Endothelial cell of umbilical vein (primary cell): ENCODE data around the gene SSNA1. TPM values are rescaled to one million over a fixed set of nuclear protein-coding genes. Genes with fewer than 3 reads are reported as not detected.

Source experiments
- BruUV-seq: library from RNA; stranded (reverse); fragments of 400-500 nt; replicated peaks from 2 replicates; lab custom pipeline; 2021; lab: Mats Ljungman, UMichigan
- CTCF ChIA-PET: fragments of 300-600, 350-600 bp; sonication (Branson Sonifier 250); formaldehyde crosslinking; loops from one replicate; lab custom pipeline; 2021; ENCODE audit warnings: antibody characterized with exemption, inconsistent platforms; lab: Charles Lee
- POLR2A ChIA-PET: fragments of 300-600, 350-600 bp; sonication (Branson Sonifier 250); formaldehyde crosslinking; loops from one replicate; lab custom pipeline; 2021; ENCODE audit warnings: antibody characterized with exemption, inconsistent platforms; lab: Charles Lee
- DNase-seq: peaks from one replicate; pipeline ENCODE4 v3.0.0-alpha.2; 2011; ENCODE audit warnings: low read depth, low spot score
- FAIRE-seq: peaks from 2 replicates; lab custom pipeline; 2011; peaks lifted over from hg19 to GRCh38; lab: Jason Lieb, UNC
- H2AFZ ChIP-seq: 2 replicates; pipeline ENCODE4 v1.6.0; 2012; ENCODE audit warnings: low read depth, low read length, control low read depth, inconsistent platforms
- H3K27ac ChIP-seq: 2 replicates; pipeline ENCODE4 v1.5.1; 2011; ENCODE audit warnings: low read depth, mild to moderate bottlenecking, control low read depth, low read length, moderate library complexity; ENCODE audit not compliant: insufficient read depth
- H3K27me3 ChIP-seq, 2 experiments: 2 replicates each; pipeline versions ENCODE4 v1.6.0 to v1.6.1; 2011; ENCODE audit warnings: low read length in 2 of 2, mixed read lengths in 1 of 2; ENCODE audit not compliant: control insufficient read depth in 2 of 2, insufficient read depth in 2 of 2
- H3K36me3 ChIP-seq, 2 experiments: 2 replicates in 1 of 2; 3 replicates in 1 of 2; pipeline ENCODE4 v1.5.1; 2011; ENCODE audit warnings: low read length in 2 of 2, mild to moderate bottlenecking in 1 of 2, moderate library complexity in 1 of 2; ENCODE audit not compliant: control insufficient read depth in 2 of 2, insufficient read depth in 2 of 2; ENCODE audit errors: extremely low read depth in 1 of 2
- H3K4me1 ChIP-seq: 3 replicates; pipeline ENCODE4 v1.5.1; 2011; ENCODE audit warnings: mild to moderate bottlenecking, low read length; ENCODE audit not compliant: control insufficient read depth, insufficient read depth; ENCODE audit errors: extremely low read depth
- H3K4me2 ChIP-seq: 2 replicates; pipeline ENCODE4 v1.6.1; 2011; ENCODE audit warnings: low read length, control low read depth, mixed read lengths; ENCODE audit not compliant: insufficient read depth
- H3K4me3 ChIP-seq, 3 experiments: fragments of 200-600 bp in 1 of 3; sonication (generic), shearing (Covaris generic) in 1 of 3; replicated peaks in 1 of 3; 2 replicates each; pipeline ENCODE4 v1.5.1; 2011 to 2016; ENCODE audit warnings: control low read depth in 3 of 3, low read length in 3 of 3, mild to moderate bottlenecking in 2 of 3, inconsistent platforms in 1 of 3, low read depth in 1 of 3, moderate library complexity in 1 of 3; ENCODE audit not compliant: insufficient read depth in 1 of 3
- H3K79me2 ChIP-seq: 2 replicates; pipeline ENCODE4 v1.6.0; 2012; ENCODE audit warnings: low read length, inconsistent platforms; ENCODE audit not compliant: control insufficient read depth, insufficient read depth
- H3K9ac ChIP-seq: replicated peaks from 2 replicates; pipeline ENCODE3; 2011; ENCODE audit warnings: low read length, control low read depth; ENCODE audit not compliant: insufficient read depth; ENCODE audit errors: extremely low read depth
- H3K9me1 ChIP-seq: replicated peaks from 3 replicates; pipeline ENCODE4 v1.6.0; 2011; ENCODE audit warnings: mild to moderate bottlenecking, low read length; ENCODE audit not compliant: control insufficient read depth, insufficient read depth; ENCODE audit errors: extremely low read depth
- H3K9me3 ChIP-seq: replicated peaks from 2 replicates; pipeline ENCODE4 v1.5.1; 2012; ENCODE audit warnings: low read length, inconsistent platforms; ENCODE audit not compliant: control insufficient read depth, insufficient read depth
- H4K20me1 ChIP-seq: replicated peaks from 2 replicates; pipeline ENCODE3; 2011; ENCODE audit warnings: mild to moderate bottlenecking, low read length; ENCODE audit not compliant: control insufficient read depth, insufficient read depth; ENCODE audit errors: extremely low read depth
- CTCF ChIP-seq, 2 donors: IDR thresholded peaks; 1 replicate in 1 of 2; 2 replicates in 1 of 2; pipeline ENCODE4 v1.5.1; 2011; ENCODE audit warnings: low read length in 2 of 2, mild to moderate bottlenecking in 2 of 2, moderate library complexity in 2 of 2, control low read depth in 1 of 2, inconsistent platforms in 1 of 2, low read depth in 1 of 2; ENCODE audit not compliant: insufficient read depth in 1 of 2; ENCODE audit errors: extremely low read depth in 1 of 2
- EZH2 ChIP-seq: IDR thresholded peaks from 2 replicates; pipeline ENCODE4 v1.6.1; 2012; ENCODE audit warnings: borderline replicate concordance, low read depth, mild to moderate bottlenecking, moderate library complexity, low read length, inconsistent platforms; ENCODE audit not compliant: severe bottlenecking
- FOS ChIP-seq: IDR thresholded peaks from 2 replicates; pipeline ENCODE4 v1.6.1; 2011; ENCODE audit warnings: mild to moderate bottlenecking, low read length, moderate library complexity, borderline replicate concordance; ENCODE audit not compliant: insufficient read depth
- GATA2 ChIP-seq: IDR thresholded peaks from 2 replicates; pipeline ENCODE4 v1.7.0; 2011; ENCODE audit warnings: low read depth, mild to moderate bottlenecking, moderate library complexity, mixed read lengths, low read length; ENCODE audit not compliant: insufficient read length, insufficient read depth
- JUN ChIP-seq: IDR thresholded peaks from 2 replicates; pipeline ENCODE4 v1.6.1; 2011; ENCODE audit warnings: borderline replicate concordance, low read depth; ENCODE audit not compliant: insufficient read length, insufficient read depth
- MAX ChIP-seq: IDR thresholded peaks from 2 replicates; pipeline ENCODE4 v1.6.1; 2011; ENCODE audit not compliant: insufficient read depth, insufficient read length
- MYC ChIP-seq: IDR thresholded peaks from one replicate; pipeline ENCODE4 v1.6.1; 2011; ENCODE audit warnings: mild to moderate bottlenecking, low read depth, low read length
- POLR2A ChIP-seq: IDR thresholded peaks from 2 replicates; pipeline ENCODE4 v1.6.1; 2012; ENCODE audit warnings: low read depth, mild to moderate bottlenecking, control low read depth, low read length
- POLR2AphosphoS5 ChIP-seq: IDR thresholded peaks from 2 replicates; pipeline ENCODE4 v1.6.1; 2012; ENCODE audit warnings: low read depth, mild to moderate bottlenecking, control low read depth, low read length, moderate library complexity; ENCODE audit not compliant: insufficient read depth
- dilution Hi-C: fragments of 300-500 bp; cut with MboI; formaldehyde crosslinking; loops from one replicate; pipeline ENCODE4 v1.15.0; 2019; ENCODE audit warnings: low sequenced_read_pairs; ENCODE audit not compliant: extremely low pct_ligation_motif_present
- intact Hi-C: fragments of 100-400 bp; cut with micrococcal nuclease; formaldehyde crosslinking; loops from one replicate; pipeline ENCODE4 v1.10.0; 2022
- polyA plus RNA-seq, 4 experiments: library from polyadenylated mRNA; depleted of rRNA in 3 of 4; stranded (reverse) in 3 of 4; unstranded in 1 of 4; fragments of >200 nt; gene quantifications; 2 replicates each; pipeline versions ENCODE4 v1.2.1 to v1.2.3, GENCODE V29; 2011 to 2012; ENCODE audit warnings: missing spikeins in 1 of 4
- total RNA-seq: library from RNA; stranded (reverse); gene quantifications from 2 replicates; pipeline ENCODE4 v1.2.3, GENCODE V29; 2021

SSNA1 gene
- total and polyA plus RNA-seq, 2 donors (not counting 3 experiments of a cell fraction or from before 2014, with no cell fraction given): 89.0 to 146 TPM

GRCh38 chr9:137227853-137228505 lies 39.5 kb downstream of the SSNA1 start:
- Histone ChIP-seq H3K9me1 (no peaks in the 10 kb centered on the region), H3K9me3 (no peaks in the 10 kb centered on the region), H3K4me3 (no peak overlapping the region), H3K27ac (no peak overlapping the region), H3K27me3 (no peaks in the 10 kb centered on the region), H3K79me2 (no peaks in the 10 kb centered on the region), H3K36me3 (no peaks in the 10 kb centered on the region), H3K9ac (no peak overlapping the region), H3K4me1 (peaks cover 7% of the 10 kb centered on the region), H4K20me1 (no peaks in the 10 kb centered on the region), H2AFZ (no peak overlapping the region), H3K4me2 (no peak overlapping the region)
- TF ChIP-seq EZH2 (no peak), POLR2AphosphoS5 (no peak), POLR2A (no peak), GATA2 (no peak)
- FAIRE-seq: no peak
- DNase-seq: no peak
- CTCF ChIA-PET: interaction anchor here (0.7 to 6.3 kb wide), 28 partner anchors 9 to 380 kb away, joined by 3 to 63 read pairs (median 5); partner anchors contain the start of genes ANAPC2, DPP7, NPDC1 and SSNA1
- BruUV-seq: no TSS peak
- intact Hi-C loops: loop anchor here (1.0 to 2.0 kb wide), 3 partner anchors 51 to 182 kb away; partner anchors contain the start of gene NPDC1
- dilution Hi-C loops: no loop called here
- POLR2A ChIA-PET: interaction anchor here (0.6 to 2.6 kb wide), 2 partner anchors 13 kb away, joined by 4 to 6 read pairs; partner anchors contain the start of gene TUBB4B

GRCh38 chr9:137228506-137228967 lies 40.1 kb downstream of the SSNA1 start:
- intact Hi-C loops: no loop called here
- H4K20me1 ChIP-seq: no peaks in the 10 kb centered on the region
- H3K4me3 ChIP-seq: no peak overlapping the region
- dilution Hi-C loops: no loop called here
- peaks cover 5% of the 10 kb centered on the region for H3K4me1 ChIP-seq
- H3K9ac ChIP-seq: no peak overlapping the region
- BruUV-seq: no TSS peak
- no peak for DNase-seq
- H3K9me3 ChIP-seq: no peaks in the 10 kb centered on the region
- H3K9me1 ChIP-seq: no peaks in the 10 kb centered on the region
- ChIA-PET CTCF (interaction anchor here (1.4 to 3.6 kb wide), 4 partner anchors 24 to 182 kb away, joined by 5 to 42 read pairs (median 13); partner anchors contain the start of genes DPP7 and NPDC1), POLR2A (interaction anchor here (2.6 kb wide), 1 partner anchor 12 kb away, joined by 6 read pairs; the partner anchor contains the start of gene TUBB4B)
- no peak for FAIRE-seq
- H2AFZ ChIP-seq: no peak overlapping the region
- no peak overlapping the region for H3K4me2 ChIP-seq
- H3K27me3 ChIP-seq: no peaks in the 10 kb centered on the region
- H3K79me2 ChIP-seq: no peaks in the 10 kb centered on the region
- H3K36me3 ChIP-seq: no peaks in the 10 kb centered on the region
- H3K27ac ChIP-seq: no peak overlapping the region
- TF ChIP-seq POLR2A: no peak
- no peak for TF ChIP-seq FOS
- no peak for TF ChIP-seq EZH2
- TF ChIP-seq GATA2: no peak
- TF ChIP-seq JUN: no peak
- no peak for TF ChIP-seq POLR2AphosphoS5
- no peak for TF ChIP-seq MAX
- TF ChIP-seq MYC: no peak
- no peak for TF ChIP-seq CTCF (IDR thresholded peaks at IDR 0.05; ENCODE audit: extremely low read depth in 1 of 2, insufficient read depth in 1 of 2, low read depth in 1 of 2, low read length in 2 of 2)
